H1 (cell line): ENCODE results near the gene SSPN. TPM values are rescaled to one million over a fixed set of nuclear protein-coding genes. Genes with fewer than 3 reads are reported as not detected.

Source experiments
- ASH2L ChIP-seq: fragments of 200-600, 300-600 bp; sonication (generic); IDR thresholded peaks from one replicate; pipeline ENCODE4 v1.7.1; 2017; ENCODE audit warnings: low read length
- PHF8 ChIP-seq: fragments of 200-600 bp; sonication (generic); conservative IDR thresholded peaks from 2 replicates; pipeline ENCODE4 v1.7.1; 2012; ENCODE audit warnings: low read depth, mild to moderate bottlenecking, inconsistent platforms, low read length, moderate library complexity
- SP2 ChIP-seq: IDR thresholded peaks from 2 replicates; pipeline ENCODE4 v1.6.1; 2012; ENCODE audit warnings: mild to moderate bottlenecking, low read length, inconsistent platforms
- TAF1 ChIP-seq: IDR thresholded peaks from 2 replicates; pipeline ENCODE4 v1.6.1; 2011; ENCODE audit warnings: mild to moderate bottlenecking, low read depth, low read length
- polyA plus RNA-seq, 7 experiments: library from polyadenylated mRNA; depleted of rRNA in 3 of 7; stranded (reverse) in 5 of 7; unstranded in 2 of 7; fragments of >200 nt in 5 of 7; fragments of 200-250 nt in 2 of 7; gene quantifications; 1 replicate in 5 of 7; 2 replicates in 1 of 7; 4 replicates in 1 of 7; pipeline versions ENCODE4 v1.2.1 to v1.2.3, GENCODE V29; 2011 to 2013; ENCODE audit warnings: missing spikeins in 2 of 7, mixed read lengths in 2 of 7
- total RNA-seq: library from RNA; stranded (reverse); fragmentation: NEBNext Ultra II Directional; extraction: Animal tissue kit (Norgen Biotek cat#: 25700); gene quantifications from 2 replicates; pipeline ENCODE4 v1.2.1, GENCODE V29; 2021
- TF ChIP-seq, protein P1 (sequence below): fragments of 300-600 bp; sonication (generic); IDR thresholded peaks from 2 replicates; pipeline ENCODE4 v1.7.1; 2012; ENCODE audit warnings: low read length, moderate library complexity, mild to moderate bottlenecking, inconsistent platforms; ENCODE audit not compliant: insufficient replicate concordance

SSPN gene
- total and polyA plus RNA-seq, 2 of the 8 experiments (the other 6 are each of a cell fraction or from before 2014, with no cell fraction given) = 0.86 to 1.8 TPM

DNA sequence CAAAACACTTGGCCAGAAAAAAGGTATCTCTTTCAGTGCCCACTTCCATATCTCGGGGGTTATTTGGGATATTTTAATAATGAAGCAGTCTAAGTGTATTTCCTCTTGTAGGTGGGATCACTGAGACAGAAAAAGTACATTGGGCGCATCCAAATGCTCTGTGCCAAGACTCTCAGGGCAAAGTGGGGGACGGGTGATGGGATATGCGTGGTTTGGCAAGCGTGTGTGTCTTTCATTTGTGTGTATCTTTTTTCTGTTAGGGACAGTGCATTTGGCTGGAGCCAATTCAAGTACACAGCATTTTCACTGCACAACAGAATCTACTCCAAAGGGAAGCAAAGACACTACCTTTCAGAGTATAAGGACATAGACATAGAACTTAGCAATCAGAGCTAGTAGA lies 29.3 kb downstream of the SSPN start (continued):
- TF ChIP-seq, protein P1, sequence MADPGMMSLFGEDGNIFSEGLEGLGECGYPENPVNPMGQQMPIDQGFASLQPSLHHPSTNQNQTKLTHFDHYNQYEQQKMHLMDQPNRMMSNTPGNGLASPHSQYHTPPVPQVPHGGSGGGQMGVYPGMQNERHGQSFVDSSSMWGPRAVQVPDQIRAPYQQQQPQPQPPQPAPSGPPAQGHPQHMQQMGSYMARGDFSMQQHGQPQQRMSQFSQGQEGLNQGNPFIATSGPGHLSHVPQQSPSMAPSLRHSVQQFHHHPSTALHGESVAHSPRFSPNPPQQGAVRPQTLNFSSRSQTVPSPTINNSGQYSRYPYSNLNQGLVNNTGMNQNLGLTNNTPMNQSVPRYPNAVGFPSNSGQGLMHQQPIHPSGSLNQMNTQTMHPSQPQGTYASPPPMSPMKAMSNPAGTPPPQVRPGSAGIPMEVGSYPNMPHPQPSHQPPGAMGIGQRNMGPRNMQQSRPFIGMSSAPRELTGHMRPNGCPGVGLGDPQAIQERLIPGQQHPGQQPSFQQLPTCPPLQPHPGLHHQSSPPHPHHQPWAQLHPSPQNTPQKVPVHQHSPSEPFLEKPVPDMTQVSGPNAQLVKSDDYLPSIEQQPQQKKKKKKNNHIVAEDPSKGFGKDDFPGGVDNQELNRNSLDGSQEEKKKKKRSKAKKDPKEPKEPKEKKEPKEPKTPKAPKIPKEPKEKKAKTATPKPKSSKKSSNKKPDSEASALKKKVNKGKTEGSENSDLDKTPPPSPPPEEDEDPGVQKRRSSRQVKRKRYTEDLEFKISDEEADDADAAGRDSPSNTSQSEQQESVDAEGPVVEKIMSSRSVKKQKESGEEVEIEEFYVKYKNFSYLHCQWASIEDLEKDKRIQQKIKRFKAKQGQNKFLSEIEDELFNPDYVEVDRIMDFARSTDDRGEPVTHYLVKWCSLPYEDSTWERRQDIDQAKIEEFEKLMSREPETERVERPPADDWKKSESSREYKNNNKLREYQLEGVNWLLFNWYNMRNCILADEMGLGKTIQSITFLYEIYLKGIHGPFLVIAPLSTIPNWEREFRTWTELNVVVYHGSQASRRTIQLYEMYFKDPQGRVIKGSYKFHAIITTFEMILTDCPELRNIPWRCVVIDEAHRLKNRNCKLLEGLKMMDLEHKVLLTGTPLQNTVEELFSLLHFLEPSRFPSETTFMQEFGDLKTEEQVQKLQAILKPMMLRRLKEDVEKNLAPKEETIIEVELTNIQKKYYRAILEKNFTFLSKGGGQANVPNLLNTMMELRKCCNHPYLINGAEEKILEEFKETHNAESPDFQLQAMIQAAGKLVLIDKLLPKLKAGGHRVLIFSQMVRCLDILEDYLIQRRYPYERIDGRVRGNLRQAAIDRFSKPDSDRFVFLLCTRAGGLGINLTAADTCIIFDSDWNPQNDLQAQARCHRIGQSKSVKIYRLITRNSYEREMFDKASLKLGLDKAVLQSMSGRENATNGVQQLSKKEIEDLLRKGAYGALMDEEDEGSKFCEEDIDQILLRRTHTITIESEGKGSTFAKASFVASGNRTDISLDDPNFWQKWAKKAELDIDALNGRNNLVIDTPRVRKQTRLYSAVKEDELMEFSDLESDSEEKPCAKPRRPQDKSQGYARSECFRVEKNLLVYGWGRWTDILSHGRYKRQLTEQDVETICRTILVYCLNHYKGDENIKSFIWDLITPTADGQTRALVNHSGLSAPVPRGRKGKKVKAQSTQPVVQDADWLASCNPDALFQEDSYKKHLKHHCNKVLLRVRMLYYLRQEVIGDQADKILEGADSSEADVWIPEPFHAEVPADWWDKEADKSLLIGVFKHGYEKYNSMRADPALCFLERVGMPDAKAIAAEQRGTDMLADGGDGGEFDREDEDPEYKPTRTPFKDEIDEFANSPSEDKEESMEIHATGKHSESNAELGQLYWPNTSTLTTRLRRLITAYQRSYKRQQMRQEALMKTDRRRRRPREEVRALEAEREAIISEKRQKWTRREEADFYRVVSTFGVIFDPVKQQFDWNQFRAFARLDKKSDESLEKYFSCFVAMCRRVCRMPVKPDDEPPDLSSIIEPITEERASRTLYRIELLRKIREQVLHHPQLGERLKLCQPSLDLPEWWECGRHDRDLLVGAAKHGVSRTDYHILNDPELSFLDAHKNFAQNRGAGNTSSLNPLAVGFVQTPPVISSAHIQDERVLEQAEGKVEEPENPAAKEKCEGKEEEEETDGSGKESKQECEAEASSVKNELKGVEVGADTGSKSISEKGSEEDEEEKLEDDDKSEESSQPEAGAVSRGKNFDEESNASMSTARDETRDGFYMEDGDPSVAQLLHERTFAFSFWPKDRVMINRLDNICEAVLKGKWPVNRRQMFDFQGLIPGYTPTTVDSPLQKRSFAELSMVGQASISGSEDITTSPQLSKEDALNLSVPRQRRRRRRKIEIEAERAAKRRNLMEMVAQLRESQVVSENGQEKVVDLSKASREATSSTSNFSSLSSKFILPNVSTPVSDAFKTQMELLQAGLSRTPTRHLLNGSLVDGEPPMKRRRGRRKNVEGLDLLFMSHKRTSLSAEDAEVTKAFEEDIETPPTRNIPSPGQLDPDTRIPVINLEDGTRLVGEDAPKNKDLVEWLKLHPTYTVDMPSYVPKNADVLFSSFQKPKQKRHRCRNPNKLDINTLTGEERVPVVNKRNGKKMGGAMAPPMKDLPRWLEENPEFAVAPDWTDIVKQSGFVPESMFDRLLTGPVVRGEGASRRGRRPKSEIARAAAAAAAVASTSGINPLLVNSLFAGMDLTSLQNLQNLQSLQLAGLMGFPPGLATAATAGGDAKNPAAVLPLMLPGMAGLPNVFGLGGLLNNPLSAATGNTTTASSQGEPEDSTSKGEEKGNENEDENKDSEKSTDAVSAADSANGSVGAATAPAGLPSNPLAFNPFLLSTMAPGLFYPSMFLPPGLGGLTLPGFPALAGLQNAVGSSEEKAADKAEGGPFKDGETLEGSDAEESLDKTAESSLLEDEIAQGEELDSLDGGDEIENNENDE = no peak
- TF ChIP-seq ASH2L (no peak), PHF8 (no peak), SP2 (no peak), TAF1 (no peak)
- TF ChIP-seq, all 59 proteins: peak for 0
